Measurements from ENCODE around the gene RTN4IP1. TPM values are rescaled to one million over a fixed set of nuclear protein-coding genes. Genes with fewer than 3 reads are reported as not detected.
A peak's percentile ranks its signal among the peaks of the same experiment; 100 is the strongest.

The RTN4IP1 gene
- total and polyA plus RNA-seq, 8 donors, result 4.6 to 8.7 (median 6.9) TPM

- DNase-seq, result no peak
- Histone ChIP-seq H3K36me3 (peaks cover 0 to 19% of the 10 kb centered on the region in 2 donors), H3K4me3 (no peak overlapping the region), H3K27me3 (no peaks in the 10 kb centered on the region), H3K9me3 (no peaks in the 10 kb centered on the region), H3K4me1 (no peaks in the 10 kb centered on the region), H3K27ac (no peak overlapping the region)
- no peak for TF ChIP-seq CTCF (IDR thresholded peaks at IDR 0.05)
- no peak for ATAC-seq
- intact Hi-C loops (cut with DNase I), result no loop called here
Observed at GRCh38 chr6:106670236-106670635, 40.9 kb upstream of the RTN4IP1 start.

- no peak overlapping the region for H3K4me3 ChIP-seq
- peaks cover 0 to 44% of the 10 kb centered on the region in 2 donors for H3K36me3 ChIP-seq
- H3K27ac ChIP-seq, result no peak overlapping the region
- no peaks in the 10 kb centered on the region for H3K27me3 ChIP-seq
- H3K9me3 ChIP-seq, result no peaks in the 10 kb centered on the region
- DNase-seq (no peak), ATAC-seq (no peak)
- no peaks in the 10 kb centered on the region for H3K4me1 ChIP-seq
- no peak for TF ChIP-seq CTCF (IDR thresholded peaks at IDR 0.05)
- intact Hi-C loops (cut with DNase I), result no loop called here
Observed at GRCh38 chr6:106667022-106667402, 37.7 kb upstream of the RTN4IP1 start.

GRCh38 chr6:106666282-106667021 is 37.2 kb upstream of the RTN4IP1 start:
- DNase-seq, result no peak
- intact Hi-C loops (cut with DNase I), result no loop called here

GRCh38 chr6:106662458-106662857 is 33.2 kb upstream of the RTN4IP1 start:
- peaks cover 0 to 18% of the 10 kb centered on the region in 2 donors for H3K9me3 ChIP-seq
- intact Hi-C loops (cut with DNase I), result no loop called here
- no peak overlapping the region for H3K4me3 ChIP-seq
- no peak overlapping the region for H3K27ac ChIP-seq
- peaks cover 0 to 87% of the 10 kb centered on the region in 2 donors for H3K36me3 ChIP-seq
- ATAC-seq (no peak), DNase-seq (peak in 1 of 4 donors; percentile 7)
- no peaks in the 10 kb centered on the region for H3K4me1 ChIP-seq
- H3K27me3 ChIP-seq, result no peaks in the 10 kb centered on the region
- TF ChIP-seq CTCF (IDR thresholded peaks at IDR 0.05), result no peak

More at GRCh38 chr6:106666282-106667021, 37.2 kb upstream of the RTN4IP1 start:
- Histone ChIP-seq H3K27ac (no peak overlapping the region), H3K27me3 (no peaks in the 10 kb centered on the region), H3K9me3 (no peaks in the 10 kb centered on the region), H3K36me3 (peaks cover 0 to 47% of the 10 kb centered on the region in 2 donors), H3K4me1 (no peaks in the 10 kb centered on the region), H3K4me3 (no peak overlapping the region)
- TF ChIP-seq CTCF (IDR thresholded peaks at IDR 0.05), result no peak
- ATAC-seq, result no peak

- Histone ChIP-seq H3K9me3 (peaks cover 0 to 20% of the 10 kb centered on the region in 2 donors), H3K27me3 (no peaks in the 10 kb centered on the region), H3K27ac (no peak overlapping the region), H3K4me1 (no peaks in the 10 kb centered on the region), H3K4me3 (no peak overlapping the region), H3K36me3 (peaks cover 0 to 91% of the 10 kb centered on the region in 2 donors)
- no peak for DNase-seq
- TF ChIP-seq CTCF (IDR thresholded peaks at IDR 0.05), result no peak
- intact Hi-C loops (cut with DNase I), result no loop called here
- ATAC-seq, result no peak
Observed at GRCh38 chr6:106659859-106660258, 30.6 kb upstream of the RTN4IP1 start.
